ENCODE measurements around the gene TRAPPC2B. TPM values are rescaled to one million over a fixed set of nuclear protein-coding genes. Genes with fewer than 3 reads are reported as not detected.
"Not testable (repeated sequence)": the region's sequence is repeated elsewhere in the genome, so short reads cannot be mapped to it uniquely, and the experiment has no call there.

TRAPPC2B gene
- total RNA-seq, 1 donor from 2014 or later, result 33.2 TPM

GRCh38 chr19:57374179-57374578, 10.8 kb downstream of the TRAPPC2B start:
- DNase-seq (ENCODE audit: low read depth), result no peak

- not testable (repeated sequence) for DNase-seq (ENCODE audit: low read depth)
Observed at GRCh38 chr19:57374647-57375046, 11.3 kb downstream of the TRAPPC2B start.

- no peak for DNase-seq (ENCODE audit: low read depth)
Observed at GRCh38 chr19:57376151-57376550, 12.8 kb downstream of the TRAPPC2B start.

GRCh38 chr19:57377498-57378146, 14.3 kb downstream of the TRAPPC2B start:
- DNase-seq (ENCODE audit: low read depth), result no peak

GRCh38 chr19:57380923-57381322, 17.6 kb downstream of the TRAPPC2B start:
- DNase-seq (ENCODE audit: low read depth), result no peak

GRCh38 chr19:57382806-57383488, 19.6 kb downstream of the TRAPPC2B start:
- DNase-seq (ENCODE audit: low read depth), result no peak

- no peak for DNase-seq (ENCODE audit: low read depth)
Observed at GRCh38 chr19:57389194-57389729, 25.9 kb downstream of the TRAPPC2B start.

GRCh38 chr19:57389730-57390598, 26.6 kb downstream of the TRAPPC2B start, which contains the start of gene ZNF548:
Gene ZNF548, plus strand, starts transcription at chr19:57389854. Its CDS starts 246 bp downstream, at chr19:57390100.
- DNase-seq (ENCODE audit: low read depth), result peak; percentile 99

- DNase-seq (ENCODE audit: low read depth), result no peak
Observed at GRCh38 chr19:57395710-57396109, 32.4 kb downstream of the TRAPPC2B start.

- DNase-seq (ENCODE audit: low read depth), result no peak
Observed at GRCh38 chr19:57398868-57399267, 35.5 kb downstream of the TRAPPC2B start.

- no peak for DNase-seq (ENCODE audit: low read depth)
Observed at GRCh38 chr19:57403737-57404563, 40.6 kb downstream of the TRAPPC2B start.

GRCh38 chr19:57406516-57407123, 43.3 kb downstream of the TRAPPC2B start:
- peak; percentile 57 for DNase-seq (ENCODE audit: low read depth)

GRCh38 chr19:57410877-57411671, 47.7 kb downstream of the TRAPPC2B start, which contains the start of gene ZNF17:
Gene ZNF17, plus strand, starts transcription at chr19:57411161. Its CDS starts 2,455 bp downstream, at chr19:57413616.
- peak; percentile 95 for DNase-seq (ENCODE audit: low read depth)

Other genes with a start within 250 kb of the TRAPPC2B start
- gene USP29, start 243.6 kb upstream of the TRAPPC2B start, total RNA-seq, result 0.05 TPM in 1 of 2 replicates, not detected in the other
- gene ZIM3, start 218.3 kb upstream of the TRAPPC2B start, total RNA-seq, result not detected in 2 replicates
- gene DUXA, start 196.1 kb upstream of the TRAPPC2B start, total RNA-seq, result not detected in 2 replicates
- 24.1 and 29.2 TPM in 2 replicates for gene ZNF264, start 172.1 kb upstream of the TRAPPC2B start, total RNA-seq
- gene AURKC, start 132.5 kb upstream of the TRAPPC2B start, total RNA-seq, result not detected in 2 replicates
- gene ZNF805, start 122.9 kb upstream of the TRAPPC2B start, total RNA-seq, result 16.0 and 16.9 TPM in 2 replicates
- 59.7 and 69.2 TPM in 2 replicates for gene ZNF460, start 83.1 kb upstream of the TRAPPC2B start, total RNA-seq
- 8.6 and 12.5 TPM in 2 replicates for gene ZNF543, start 43.1 kb upstream of the TRAPPC2B start, total RNA-seq
- 9.0 and 9.9 TPM in 2 replicates for gene ZNF304, start 12.3 kb upstream of the TRAPPC2B start, total RNA-seq
- 3.0 and 4.1 TPM in 2 replicates for gene ZNF547, start within 50 bp of the TRAPPC2B start, total RNA-seq
- 15.8 and 17.3 TPM in 2 replicates for gene ZNF548, start 26.3 kb downstream of the TRAPPC2B start, total RNA-seq
- 5.2 and 9.8 TPM in 2 replicates for gene ZNF17, start 47.6 kb downstream of the TRAPPC2B start, total RNA-seq
- 3.4 and 5.4 TPM in 2 replicates for gene ZNF749, start 71.8 kb downstream of the TRAPPC2B start, total RNA-seq
- 0.36 and 1.0 TPM in 2 replicates for gene VN1R1, start 93.6 kb downstream of the TRAPPC2B start, total RNA-seq
- 22.8 and 33.6 TPM in 2 replicates for gene ZNF772, start 114.0 kb downstream of the TRAPPC2B start, total RNA-seq
- 12.3 and 14.0 TPM in 2 replicates for gene ZNF419, start 124.2 kb downstream of the TRAPPC2B start, total RNA-seq
- 16.2 and 17.8 TPM in 2 replicates for gene ZNF773, start 136.4 kb downstream of the TRAPPC2B start, total RNA-seq
- gene ZNF549, start 163.8 kb downstream of the TRAPPC2B start, total RNA-seq, result 4.8 and 5.8 TPM in 2 replicates
- 9.9 and 10.7 TPM in 2 replicates for gene ZNF550, start 196.3 kb downstream of the TRAPPC2B start, total RNA-seq
- gene ZNF416, start 215.4 kb downstream of the TRAPPC2B start, total RNA-seq, result 5.0 and 7.0 TPM in 2 replicates
- 1.8 and 3.9 TPM in 2 replicates for gene ZIK1, start 220.6 kb downstream of the TRAPPC2B start, total RNA-seq
- gene ZNF530, start 236.3 kb downstream of the TRAPPC2B start, total RNA-seq, result 6.1 and 9.0 TPM in 2 replicates